ELR (cell line): Measurements from ENCODE around the gene EGR4.
A peak's percentile ranks its signal among the peaks of the same experiment; 100 is the strongest.

Experiments
- DNase-seq: peaks from one replicate; pipeline ENCODE4 v3.0.0-alpha.2; 2015; ENCODE audit warnings: low read depth

The EGR4 gene

DNA sequence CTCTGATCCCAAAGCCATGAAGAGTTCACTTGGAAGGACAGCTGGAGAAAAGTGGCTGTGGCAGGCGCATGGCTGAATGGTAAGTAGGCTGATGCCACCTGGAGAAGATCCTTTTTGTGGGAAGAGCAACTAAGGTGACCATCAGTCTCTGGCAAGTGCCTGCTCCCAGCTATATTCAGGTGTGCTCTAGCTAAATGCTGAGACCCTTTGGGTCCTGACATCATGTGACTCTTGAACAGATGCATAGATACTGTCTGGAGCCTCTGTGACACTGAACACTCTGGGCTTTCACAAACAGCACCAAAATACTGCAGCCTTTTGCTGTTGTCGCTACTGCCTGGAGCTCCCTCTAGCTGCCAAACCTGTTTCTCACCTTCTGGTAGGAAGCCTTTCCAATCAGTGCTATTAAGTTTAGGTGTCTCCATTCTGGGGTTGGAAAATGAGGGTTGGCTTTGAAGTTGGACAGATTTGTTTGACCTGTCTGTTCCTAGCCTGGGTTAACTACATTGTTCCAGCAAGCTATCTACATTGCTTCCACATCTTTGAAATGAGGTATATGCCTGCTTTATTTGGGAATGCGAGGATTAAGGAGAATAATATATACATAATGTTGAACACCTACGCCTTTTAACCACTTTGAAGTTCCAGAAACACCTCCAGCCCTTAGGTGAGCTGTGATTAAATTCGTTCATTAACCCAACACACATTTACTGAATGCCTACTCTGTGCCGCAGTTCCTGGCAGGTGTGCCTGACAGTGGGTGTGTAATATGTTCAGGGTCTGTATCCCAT, 3.1 kb downstream of the EGR4 start:
- peak; percentile 63 for DNase-seq

DNA sequence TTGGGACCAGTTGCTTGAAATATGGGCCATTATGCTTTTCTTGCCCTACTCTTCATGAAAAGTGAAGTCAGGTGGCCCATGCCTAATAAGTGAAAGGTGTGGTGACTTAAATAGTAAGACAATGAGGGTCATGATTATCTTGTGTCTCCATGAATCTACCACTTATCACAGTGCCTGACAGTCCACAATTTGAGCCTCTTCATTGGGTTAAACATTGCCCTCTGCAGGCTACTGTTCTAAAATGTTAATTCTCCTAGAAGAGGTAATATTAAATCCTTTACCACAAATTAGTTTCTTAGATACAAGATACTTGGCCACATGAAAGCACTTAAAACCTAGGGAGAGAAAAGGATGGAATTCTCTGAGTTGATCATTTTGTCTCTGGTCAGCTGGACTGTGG, 4.0 kb downstream of the EGR4 start:
- no peak for DNase-seq

DNA sequence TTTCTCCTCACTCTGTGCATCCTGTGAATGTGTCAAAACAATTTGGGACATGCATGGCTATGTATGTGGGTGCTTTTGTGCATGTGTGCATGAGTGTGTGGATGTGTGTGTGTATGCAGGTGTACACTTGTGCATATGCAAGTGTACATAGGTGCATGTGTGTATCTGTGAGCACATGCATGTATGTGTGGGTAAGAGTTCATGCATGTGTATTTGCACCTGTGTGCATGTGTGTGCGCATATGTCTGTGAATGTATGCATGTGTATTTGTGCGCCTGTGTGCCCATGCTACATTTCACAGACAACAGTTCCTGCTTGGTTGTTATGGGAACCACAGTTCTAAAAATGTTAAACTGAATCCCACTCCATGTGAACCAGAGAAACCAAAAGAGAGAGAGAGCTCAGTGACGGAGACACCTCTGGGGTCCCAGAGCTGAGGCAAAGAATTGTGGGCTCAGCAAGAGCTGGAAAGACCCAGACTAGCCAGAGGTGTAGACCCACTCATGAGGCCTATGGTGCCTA, 7.2 kb downstream of the EGR4 start:
- DNase-seq: no peak

DNA sequence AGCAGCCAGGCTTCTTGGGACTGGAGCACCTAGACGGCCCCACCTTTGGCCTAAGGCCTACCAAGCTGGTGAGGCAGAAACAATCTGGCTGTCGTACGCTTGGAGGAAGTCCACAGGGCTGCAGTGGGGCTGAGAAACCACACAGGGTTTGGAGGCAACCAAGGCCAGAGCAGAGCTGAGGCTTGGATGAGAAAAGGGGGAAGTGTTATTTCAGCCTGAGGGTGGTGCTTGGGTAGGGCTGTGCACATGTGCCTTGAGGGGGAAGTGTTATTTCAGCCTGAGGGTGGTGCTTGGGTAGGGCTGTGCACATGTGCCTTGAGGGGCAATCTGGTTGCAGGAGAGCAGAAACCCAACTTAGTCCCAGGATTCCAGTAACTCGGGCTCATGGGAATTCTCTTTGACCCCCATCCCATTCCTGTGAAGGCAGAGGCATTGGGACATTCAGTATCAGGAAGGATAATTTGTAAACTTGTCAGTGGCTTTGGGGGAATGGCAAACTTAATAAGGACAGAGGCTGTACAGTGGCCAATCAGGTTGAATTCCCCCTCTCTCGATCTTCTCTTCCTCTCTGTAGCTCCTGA, 8.1 kb downstream of the EGR4 start:
- no peak for DNase-seq

DNA sequence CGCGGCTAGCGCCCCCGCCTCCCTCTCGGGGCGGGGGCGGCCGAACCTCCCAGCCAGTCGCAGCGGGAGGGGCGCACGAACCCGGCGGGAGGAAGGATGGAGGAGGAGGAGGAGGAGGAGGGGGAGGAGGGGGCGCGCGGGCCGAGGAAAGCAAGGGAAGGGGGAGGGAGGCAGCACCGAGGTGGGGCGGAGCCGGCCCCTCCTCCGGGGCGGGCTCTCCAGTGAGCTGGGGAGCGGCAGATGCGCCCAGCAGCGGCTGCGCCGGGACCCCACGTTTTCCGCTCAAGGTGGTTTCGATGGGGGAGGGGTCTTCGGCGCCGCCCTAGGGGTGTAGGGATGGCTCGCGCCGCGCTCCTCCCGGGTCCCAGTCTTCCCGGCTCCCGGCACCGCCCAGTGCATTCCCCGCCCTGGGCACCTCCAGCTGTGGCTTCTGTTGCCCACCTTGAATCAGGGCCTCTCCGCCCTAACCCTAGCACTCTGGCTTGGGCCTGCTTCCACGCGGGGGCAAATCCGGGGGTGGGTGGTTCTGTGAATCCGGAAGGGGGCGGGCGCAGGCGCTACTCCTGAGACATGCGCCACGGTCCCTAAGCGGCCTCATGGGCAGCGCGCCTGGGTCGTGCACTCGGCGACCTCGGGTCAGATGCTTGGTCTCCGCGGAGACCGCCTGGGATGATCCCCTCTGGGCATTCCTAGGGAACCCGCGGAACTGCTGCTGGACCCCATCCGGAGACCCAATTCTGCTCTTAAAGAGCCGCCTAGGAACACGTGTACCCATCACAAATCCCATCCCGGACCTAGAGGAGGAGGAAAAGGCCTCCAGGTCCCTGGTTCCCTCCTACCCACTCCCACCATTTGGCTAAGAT, 8.8 kb downstream of the EGR4 start, which contains the start of gene FBXO41:
FBXO41 (minus strand) TSS at position 183 of the 863 bp plus-strand sequence. CDS start 14,848 bp downstream, outside the sequence.
- DNase-seq: peak; percentile 45

DNA sequence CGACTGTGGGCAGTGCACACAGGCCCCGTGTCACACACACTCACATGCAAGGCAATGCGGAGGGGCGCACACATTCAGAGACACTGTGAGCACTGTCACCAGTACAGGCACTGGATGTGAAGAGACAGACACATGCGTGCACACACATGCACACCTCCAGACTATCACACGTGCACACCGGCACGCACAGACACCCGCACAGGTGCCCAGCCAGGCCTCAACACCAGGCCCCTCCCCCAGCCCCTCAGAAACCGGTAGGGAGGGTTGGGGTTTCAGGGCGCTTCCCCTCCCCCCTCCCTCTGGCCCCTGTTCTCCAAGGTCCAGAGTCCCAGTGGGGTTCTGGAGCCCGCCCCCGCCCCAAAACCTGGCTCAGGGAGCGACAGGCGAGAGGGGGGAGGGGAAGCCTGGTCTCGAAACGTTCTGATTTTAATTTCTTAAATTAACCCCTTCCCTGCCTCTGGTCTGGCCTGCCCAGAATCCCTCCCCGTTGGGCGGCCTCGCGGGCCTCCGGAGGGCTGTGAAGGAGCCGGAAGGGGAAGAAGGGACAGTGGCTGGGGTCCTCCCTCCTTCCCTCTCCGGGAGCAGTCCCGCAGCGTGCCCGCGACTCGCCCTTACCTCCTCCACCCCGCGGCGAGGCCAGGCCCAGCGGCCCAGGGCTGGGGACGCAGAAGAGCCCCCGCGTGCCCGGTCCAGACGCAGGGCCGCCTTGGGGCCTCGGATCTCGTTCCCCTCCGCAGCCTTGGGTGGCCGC, 9.6 kb downstream of the EGR4 start:
- DNase-seq: no peak

DNA sequence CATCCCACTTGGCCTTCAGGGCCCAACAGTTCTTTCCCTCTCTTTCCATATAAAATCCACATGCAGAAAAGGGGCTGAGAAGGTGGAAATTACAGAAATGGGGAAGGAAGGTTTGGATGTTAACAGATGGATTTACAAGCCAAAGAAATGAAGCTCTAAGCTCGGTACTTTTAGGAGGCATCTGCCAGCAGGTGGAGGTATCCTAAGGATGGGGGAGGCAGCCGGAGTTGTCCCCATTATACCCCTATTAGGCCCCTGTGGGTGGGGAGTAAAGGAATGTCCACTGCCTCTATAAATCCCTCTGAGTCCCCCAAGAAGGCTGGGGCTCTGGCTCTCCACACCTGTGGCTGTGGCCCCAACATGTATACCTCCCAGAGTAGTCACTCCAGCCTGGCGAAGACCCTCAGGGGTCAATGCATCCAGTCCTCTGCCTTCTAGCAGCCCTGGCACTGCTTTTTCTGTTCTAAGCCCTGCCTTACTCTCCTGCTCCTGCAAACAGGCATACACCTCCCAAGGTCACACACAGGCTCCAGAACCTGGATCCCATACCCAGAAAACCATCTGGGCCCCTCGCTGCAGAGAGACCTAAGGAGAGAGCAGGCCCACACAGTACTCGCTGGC, 10.3 kb downstream of the EGR4 start:
- DNase-seq: no peak

DNA sequence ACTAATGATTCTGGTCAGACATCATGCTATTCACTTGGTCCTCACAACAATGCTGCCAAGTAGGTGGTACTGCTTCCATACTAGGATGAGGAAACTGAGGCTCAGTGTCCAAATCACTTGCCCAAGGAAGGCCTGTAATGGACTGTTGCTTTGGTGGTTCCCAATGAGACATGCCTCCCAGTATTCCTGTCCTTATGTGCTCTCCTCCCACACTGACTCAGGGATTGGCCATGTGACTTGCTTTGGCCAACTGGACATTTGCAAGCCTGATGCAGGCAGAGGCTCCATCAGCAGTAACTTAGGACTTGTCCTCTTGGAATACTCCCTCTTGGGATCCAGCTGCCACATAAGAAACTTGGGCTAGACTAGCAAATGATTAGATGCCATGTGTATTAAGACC, 12.1 kb downstream of the EGR4 start:
- no peak for DNase-seq

DNA sequence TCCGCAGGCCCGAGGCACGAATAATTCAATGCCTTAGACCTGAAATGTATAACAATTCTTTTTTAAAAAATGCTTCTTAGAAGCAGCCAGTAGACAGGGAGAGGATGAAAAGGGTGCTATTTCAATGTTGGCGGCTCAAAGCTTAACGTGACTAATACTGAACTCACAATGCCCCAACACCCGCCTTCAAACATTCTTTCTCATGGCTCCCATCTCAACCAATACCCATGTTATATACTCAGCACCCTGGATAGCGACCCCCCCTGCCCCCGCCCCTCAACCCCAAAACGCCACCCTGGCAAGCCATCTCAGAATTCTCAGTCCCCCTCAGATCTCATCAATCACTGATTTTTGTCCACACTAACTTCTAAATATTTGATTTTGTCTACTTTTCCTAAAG, 13.5 kb downstream of the EGR4 start:
- no peak for DNase-seq

DNA sequence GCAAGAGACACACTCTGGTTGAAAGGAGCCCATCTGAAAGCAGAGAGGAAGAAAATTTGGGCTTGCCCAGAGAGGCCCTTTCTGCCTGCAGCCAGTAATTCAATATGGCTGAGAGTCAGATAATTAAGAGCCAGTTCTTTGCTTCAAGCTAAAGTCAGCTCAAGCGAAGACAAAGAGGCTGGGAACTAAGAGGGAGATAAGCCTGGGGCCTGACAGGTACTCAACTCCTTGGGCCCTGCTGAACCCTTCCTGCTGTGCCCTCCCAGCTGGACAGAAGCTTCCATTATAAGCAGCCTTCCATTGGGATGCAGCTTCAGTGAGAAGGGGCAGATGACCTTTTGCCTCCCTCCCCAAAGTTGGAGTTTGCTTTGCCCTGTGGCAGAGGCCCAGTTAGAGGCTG, 21.1 kb downstream of the EGR4 start:
- no peak for DNase-seq

DNA sequence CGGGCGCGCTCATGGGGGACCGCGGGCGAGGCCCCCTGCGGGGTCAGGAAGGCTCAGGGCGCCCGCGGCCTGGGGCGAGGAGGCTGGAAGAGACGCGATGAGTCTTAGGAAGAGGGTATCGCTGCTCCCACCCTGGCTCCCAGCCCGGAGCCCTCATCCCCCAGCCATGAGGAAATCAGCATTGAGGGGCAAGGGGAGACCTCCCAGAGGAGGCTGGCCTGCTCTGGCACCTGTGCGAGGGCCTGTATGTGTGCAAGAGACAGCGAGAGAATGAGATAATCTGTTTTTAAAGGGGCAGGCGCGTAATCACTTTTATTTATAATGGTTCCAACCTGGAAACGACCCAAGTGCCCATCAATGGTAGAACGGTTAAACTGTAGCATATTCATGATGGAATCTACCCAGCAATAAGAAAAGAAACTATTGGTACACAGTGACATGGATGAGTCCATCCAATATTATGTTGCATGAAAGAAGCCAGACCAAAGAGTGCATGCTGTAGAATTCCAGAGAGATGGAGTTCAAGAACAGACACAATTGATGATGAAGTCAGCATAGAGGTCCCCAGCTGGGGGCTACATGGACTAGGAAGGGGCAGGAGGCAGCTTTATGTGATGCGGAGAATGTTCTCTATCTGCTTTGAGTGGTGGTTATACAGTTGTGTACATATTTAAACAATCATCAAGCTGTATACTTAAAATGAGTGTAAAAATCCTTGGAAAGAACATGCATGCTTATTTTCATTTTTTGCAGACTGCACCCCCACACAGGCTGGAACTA, 23.5 kb downstream of the EGR4 start:
- DNase-seq: no peak

DNA sequence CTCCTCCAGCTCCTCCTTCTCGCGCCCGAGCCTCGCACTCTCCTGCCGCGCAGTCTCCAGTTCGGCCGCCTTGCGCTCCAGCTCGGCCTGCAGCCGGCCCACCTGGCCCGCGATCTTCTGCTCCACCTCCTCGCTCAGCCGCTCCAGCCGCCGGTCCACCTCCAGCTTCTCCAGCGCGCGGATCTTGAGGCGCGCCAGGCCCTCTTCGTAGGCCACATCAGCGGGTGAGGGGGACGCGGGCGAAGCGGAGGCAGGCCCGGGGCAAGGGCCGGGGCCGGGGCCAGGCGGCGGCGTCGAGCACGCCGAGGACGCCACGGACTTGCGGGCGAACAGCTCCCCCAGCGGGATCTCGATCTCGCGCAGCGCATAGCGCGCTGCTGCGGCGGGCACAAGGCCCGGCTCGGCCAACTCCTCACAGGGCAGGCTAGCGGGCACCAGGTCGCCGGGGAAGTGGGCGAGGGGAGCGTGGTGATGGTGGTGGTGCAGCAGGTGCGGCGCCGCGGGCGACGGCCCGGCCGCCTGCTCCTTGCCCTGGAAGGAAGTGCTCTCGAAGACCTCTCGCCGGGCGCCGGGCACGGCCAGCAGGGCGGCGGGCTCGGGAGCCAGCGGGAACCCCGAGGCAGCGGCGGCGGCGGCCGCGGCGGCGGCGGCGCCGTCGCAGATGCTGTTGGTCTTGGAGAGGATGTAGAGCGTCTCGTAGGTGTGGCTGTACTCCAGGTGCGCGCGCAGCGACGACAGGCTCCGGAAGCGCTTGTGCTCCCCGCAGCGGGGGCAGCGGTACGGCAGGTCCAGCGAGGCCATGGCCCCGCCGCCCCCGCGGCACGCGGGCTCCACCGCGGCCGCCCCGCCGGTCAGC, 24.3 kb downstream of the EGR4 start:
- no peak for DNase-seq

DNA sequence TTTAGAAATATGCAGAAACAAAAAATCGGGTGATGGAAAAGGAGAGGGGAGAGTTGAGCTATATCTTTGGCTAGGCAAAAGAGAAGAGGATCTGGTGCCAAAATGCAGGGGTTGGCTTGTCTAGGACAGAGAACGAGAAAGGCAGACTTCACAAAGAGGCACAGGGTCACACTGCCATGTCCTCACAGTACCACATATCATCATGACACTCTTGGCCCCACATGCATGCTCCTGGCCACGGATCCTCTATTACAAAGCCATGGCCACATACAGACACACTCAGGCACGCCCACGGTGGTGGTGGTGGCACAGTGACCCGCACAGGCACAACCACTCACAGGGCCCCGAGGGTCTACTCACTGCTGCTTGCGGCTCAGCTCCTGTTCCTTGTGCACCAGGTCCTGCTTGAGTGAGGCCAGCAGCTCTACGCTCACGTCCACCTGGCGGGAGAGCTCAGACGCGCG, 24.9 kb downstream of the EGR4 start:
- DNase-seq: no peak

DNA sequence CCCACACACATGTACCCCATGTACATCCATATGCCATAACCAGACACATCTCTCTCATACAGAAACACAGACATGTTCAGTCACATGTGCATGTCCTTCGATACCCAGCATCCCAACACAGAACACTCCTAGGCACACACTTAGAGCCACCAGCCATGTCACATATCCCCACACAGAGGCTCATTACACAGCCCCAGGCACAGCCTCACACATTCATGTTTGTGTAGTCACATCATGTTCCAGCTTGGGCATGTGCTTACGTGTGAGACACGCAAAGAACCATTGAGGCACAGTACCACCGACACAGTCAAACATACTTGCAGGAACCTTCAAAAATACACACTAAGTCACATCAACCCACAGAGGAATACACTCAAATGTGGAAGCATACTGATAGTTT, 26.3 kb downstream of the EGR4 start:
- DNase-seq: no peak

DNA sequence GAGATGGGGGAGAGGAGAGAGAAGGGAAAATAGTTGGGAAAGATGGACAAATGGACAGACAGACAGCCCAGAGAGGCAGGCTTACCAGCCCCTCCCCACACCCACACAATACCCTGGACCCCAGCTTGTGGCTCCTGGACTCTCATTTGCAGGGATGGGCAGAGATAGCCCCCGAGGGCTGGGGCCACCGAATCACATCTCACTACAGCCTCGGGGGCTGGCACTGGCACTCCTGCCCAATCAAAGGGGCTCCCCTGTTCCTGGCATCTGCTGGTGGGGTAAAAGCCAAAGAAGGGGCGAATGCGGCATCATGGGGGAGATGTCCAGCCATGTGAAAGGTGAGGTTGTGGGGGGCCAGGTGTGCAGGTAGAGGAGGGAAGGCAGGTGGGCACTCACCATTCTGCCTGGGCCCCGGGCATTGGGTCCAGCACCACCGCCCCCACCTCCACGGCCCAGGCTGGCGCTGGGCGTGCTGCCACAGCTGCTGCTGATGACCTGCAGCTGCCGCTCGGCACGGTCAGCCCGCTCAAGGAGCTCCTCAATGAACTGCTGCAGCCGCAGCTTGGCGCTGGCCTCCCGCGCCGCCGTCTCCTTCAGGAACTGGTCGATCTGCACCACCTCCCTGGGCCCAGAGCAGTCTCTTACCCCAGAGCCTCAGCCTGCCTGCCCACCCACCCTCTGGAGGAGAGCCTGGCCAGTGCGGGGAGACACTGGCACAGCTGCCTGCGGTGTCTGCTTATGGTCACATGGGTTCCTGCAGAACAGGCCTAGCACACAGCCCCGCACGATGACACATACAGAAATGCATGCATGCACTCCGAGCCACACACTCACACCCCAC, 27.1 kb downstream of the EGR4 start:
- DNase-seq: no peak

DNA sequence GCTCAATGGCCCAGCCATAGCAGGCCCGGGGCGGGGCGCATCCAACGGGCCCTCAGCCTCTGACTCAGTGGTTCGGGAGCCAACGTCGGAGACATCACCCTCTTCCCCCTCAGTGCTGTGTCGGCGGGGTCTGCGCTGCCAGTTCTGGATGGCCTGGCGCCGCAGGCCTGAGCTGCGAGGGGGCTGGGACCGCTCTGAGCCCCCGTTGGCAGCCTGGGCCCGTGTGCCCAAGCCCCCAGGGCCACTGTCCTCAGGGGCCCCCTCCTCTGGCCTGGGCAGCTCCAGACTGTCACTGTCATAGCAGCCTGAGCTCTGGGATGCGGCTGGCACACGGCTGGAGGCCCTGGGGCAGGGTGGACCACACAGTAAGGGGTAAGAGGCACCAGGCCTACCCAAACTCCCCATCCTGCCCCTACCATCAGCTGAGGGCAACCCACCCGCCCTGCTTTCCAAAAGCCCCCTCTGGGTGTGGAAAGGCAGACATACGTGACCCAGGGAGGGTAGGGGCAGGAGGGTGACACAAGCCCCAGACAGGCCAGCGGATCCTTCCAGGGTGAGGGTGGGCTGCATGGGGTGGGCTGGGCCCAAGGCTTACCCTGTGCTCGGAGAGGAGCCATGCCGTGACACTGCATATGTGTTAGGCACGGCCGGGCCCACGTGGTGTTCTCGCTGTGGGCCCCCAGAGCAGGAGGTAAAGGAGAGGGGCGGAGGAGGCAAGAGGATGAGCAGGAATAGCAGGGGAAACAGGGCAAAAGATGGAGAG, 27.9 kb downstream of the EGR4 start:
- DNase-seq: no peak

DNA sequence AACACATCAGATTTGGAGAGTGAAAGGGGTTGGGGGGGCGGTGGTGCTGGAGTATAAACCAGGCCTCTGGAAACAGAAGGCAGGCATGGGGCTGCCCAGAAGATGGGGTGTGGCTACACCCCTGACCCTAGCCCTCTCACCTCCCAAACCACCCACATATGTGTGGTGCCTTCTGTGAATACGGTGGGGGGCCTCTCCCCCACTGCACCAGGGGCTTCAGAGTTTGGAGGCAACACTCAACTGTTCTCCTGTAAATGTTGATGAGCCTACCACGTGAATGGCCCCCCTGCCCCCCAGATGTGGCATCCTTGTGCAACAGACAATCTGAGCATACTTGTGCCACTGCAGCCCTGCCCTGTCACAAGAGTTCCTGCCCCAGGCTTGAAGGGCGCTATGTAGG, 28.6 kb downstream of the EGR4 start:
- DNase-seq: no peak

DNA sequence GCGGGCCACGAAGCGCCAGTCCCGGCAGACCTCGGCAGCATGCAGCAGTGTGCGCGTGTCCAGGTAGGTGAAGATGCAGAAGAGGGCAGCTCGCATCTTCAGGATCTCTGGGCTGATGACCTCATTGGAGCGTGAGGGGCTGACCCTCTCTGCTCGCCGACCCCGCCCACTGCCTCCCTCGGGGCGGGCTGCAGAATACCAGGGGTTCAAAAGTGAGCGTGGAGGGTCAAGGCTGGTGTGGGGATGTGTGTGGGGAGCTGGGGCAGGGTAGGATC, 29.1 kb downstream of the EGR4 start:
- no peak for DNase-seq
